T-helper 9 cell (primary cell): ENCODE results near the gene SF3A2.

Source experiments
- DNase-seq: peaks from one replicate; pipeline ENCODE4 v3.0.0-alpha.2; 2020

The SF3A2 gene

GRCh38 chr19:2207991-2208860 is 28.4 kb upstream of the SF3A2 start:
- no peak for DNase-seq

- DNase-seq: no peak
Observed at GRCh38 chr19:2208975-2209374, 27.6 kb upstream of the SF3A2 start.

GRCh38 chr19:2209408-2209807 is 27.2 kb upstream of the SF3A2 start:
- no peak for DNase-seq

GRCh38 chr19:2210206-2210605 is 26.4 kb upstream of the SF3A2 start:
- no peak for DNase-seq

GRCh38 chr19:2210987-2211740 is 25.5 kb upstream of the SF3A2 start:
- DNase-seq: no peak

- DNase-seq: no peak
Observed at GRCh38 chr19:2212861-2213711, 23.5 kb upstream of the SF3A2 start.

- DNase-seq: no peak
Observed at GRCh38 chr19:2213799-2214198, 22.8 kb upstream of the SF3A2 start.

GRCh38 chr19:2214251-2214650 is 22.4 kb upstream of the SF3A2 start:
- no peak for DNase-seq

- no peak for DNase-seq
Observed at GRCh38 chr19:2215281-2215751, 21.3 kb upstream of the SF3A2 start.

GRCh38 chr19:2216361-2217225 is 20.0 kb upstream of the SF3A2 start:
- DNase-seq: no peak

- no peak for DNase-seq
Observed at GRCh38 chr19:2217591-2217990, 19.0 kb upstream of the SF3A2 start.

GRCh38 chr19:2219726-2220125 is 16.9 kb upstream of the SF3A2 start:
- no peak for DNase-seq

GRCh38 chr19:2221250-2221831 is 15.3 kb upstream of the SF3A2 start:
- no peak for DNase-seq

- DNase-seq: no peak
Observed at GRCh38 chr19:2221918-2222317, 14.7 kb upstream of the SF3A2 start.

- DNase-seq: no peak
Observed at GRCh38 chr19:2223391-2223790, 13.2 kb upstream of the SF3A2 start.

GRCh38 chr19:2223959-2224358 is 12.7 kb upstream of the SF3A2 start:
- DNase-seq: no peak

- DNase-seq: no peak
Observed at GRCh38 chr19:2224754-2225349, 11.8 kb upstream of the SF3A2 start.

GRCh38 chr19:2225415-2226050 is 11.1 kb upstream of the SF3A2 start:
- no peak for DNase-seq

GRCh38 chr19:2226051-2226839 is 10.4 kb upstream of the SF3A2 start:
- DNase-seq: no peak

- DNase-seq: no peak
Observed at GRCh38 chr19:2226840-2227360, 9.7 kb upstream of the SF3A2 start.
